Peyer's patch (tissue), 4 donors: ENCODE results near the gene RAB35. TPM values are rescaled to one million over a fixed set of nuclear protein-coding genes. Genes with fewer than 3 reads are reported as not detected.
A peak's percentile ranks its signal among the peaks of the same experiment; 100 is the strongest.

Experiments used
- DNase-seq, 3 donors: peaks; one replicate each; pipeline ENCODE4 v3.0.0-alpha.2; 2017 to 2019
- H3K27ac ChIP-seq, 4 donors: fragments of 200-600 bp; sonication (generic); one replicate each; pipeline ENCODE4 v1.5.1; 2016 to 2019
- H3K27me3 ChIP-seq, 2 donors: fragments of 200-600 bp; sonication (generic); one replicate each; pipeline ENCODE4 v1.5.1; 2019
- H3K36me3 ChIP-seq, 3 donors: fragments of 200-600 bp; sonication (generic); one replicate each; pipeline ENCODE4 v1.5.1; 2016 to 2019
- H3K4me1 ChIP-seq, 4 donors: fragments of 200-600 bp; sonication (generic); one replicate each; pipeline ENCODE4 v1.5.1; 2016 to 2019
- H3K4me3 ChIP-seq, 4 donors: fragments of 200-600 bp; sonication (generic); 1 replicate in 3 of 4; 2 replicates in 1 of 4; pipeline ENCODE4 v1.5.1; 2016 to 2019; ENCODE audit warnings: mild to moderate bottlenecking in 1 of 4
- H3K9me3 ChIP-seq, 4 donors: fragments of 200-600 bp; sonication (generic); one replicate each; pipeline ENCODE4 v1.5.1; 2016 to 2019; ENCODE audit warnings: mild to moderate bottlenecking in 1 of 4
- CTCF ChIP-seq, 6 experiments: fragments of 450-650 bp in 4 of 6; fragments of 200-600 bp in 2 of 6; sonication (generic) in 1 of 6; IDR thresholded peaks; one replicate each; pipeline ENCODE4 v1.5.1; 2017 to 2019; ENCODE audit warnings: antibody characterized with exemption in 6 of 6, mild to moderate bottlenecking in 3 of 6, moderate library complexity in 1 of 6
- POLR2A ChIP-seq, 2 donors: fragments of 450-650 bp; IDR thresholded peaks; one replicate each; pipeline ENCODE4 v1.5.1; 2017; ENCODE audit warnings: antibody characterized with exemption in 2 of 2, mild to moderate bottlenecking in 2 of 2, moderate library complexity in 2 of 2
- total RNA-seq, 4 donors: library from RNA; depleted of rRNA; stranded (reverse); fragments of >200 nt; gene quantifications; one replicate each; pipeline ENCODE4 v1.1.0, GENCODE V29; 2016

Gene RAB35
- total RNA-seq, 4 donors from 2014 or later: 16.6 to 22.5 (median 19.1) TPM

- TF ChIP-seq POLR2A (IDR thresholded peaks at IDR 0.05) (no peak), CTCF (IDR thresholded peaks at IDR 0.05) (no peak)
- Histone ChIP-seq H3K4me1 (peaks cover 0 to 32% (median 15%) of the 10 kb centered on the region in 4 donors), H3K36me3 (peaks cover 0 to 3% (median 0%) of the 10 kb centered on the region in 3 donors), H3K27ac (no peak overlapping the region), H3K9me3 (no peaks in the 10 kb centered on the region), H3K4me3 (no peak overlapping the region), H3K27me3 (no peaks in the 10 kb centered on the region)
- DNase-seq: no peak
These were observed 2.9 kb upstream of the RAB35 start for GRCh38 chr12:120119271-120119973.

GRCh38 chr12:120118321-120119061 lies 1.9 kb upstream of the RAB35 start:
- H3K36me3 ChIP-seq: peaks cover 0 to 11% (median 0%) of the 10 kb centered on the region in 3 donors
- no peaks in the 10 kb centered on the region for H3K27me3 ChIP-seq
- H3K4me3 ChIP-seq: peak overlapping the region in 2 of 4 donors; percentile 86 to 98
- DNase-seq: no peak
- H3K4me1 ChIP-seq: peaks cover 0 to 39% (median 14%) of the 10 kb centered on the region in 4 donors
- TF ChIP-seq POLR2A (IDR thresholded peaks at IDR 0.05): no peak
- no peak for TF ChIP-seq CTCF (IDR thresholded peaks at IDR 0.05)
- no peaks in the 10 kb centered on the region for H3K9me3 ChIP-seq
- peak overlapping the region in 1 of 4 donors; percentile 31 for H3K27ac ChIP-seq

GRCh38 chr12:120117961-120118320 lies 1.4 kb upstream of the RAB35 start:
- TF ChIP-seq POLR2A (IDR thresholded peaks at IDR 0.05) (no peak), CTCF (IDR thresholded peaks at IDR 0.05) (no peak)
- H3K4me1 ChIP-seq: peaks cover 0 to 39% (median 12%) of the 10 kb centered on the region in 4 donors
- H3K36me3 ChIP-seq: peaks cover 0 to 14% (median 0%) of the 10 kb centered on the region in 3 donors
- peak overlapping the region; percentile 66 to 98 (median 76) for H3K4me3 ChIP-seq
- peak overlapping the region in 2 of 4 donors; percentile 92 to 97 for H3K27ac ChIP-seq
- no peak for DNase-seq
- H3K9me3 ChIP-seq: no peaks in the 10 kb centered on the region
- H3K27me3 ChIP-seq: no peaks in the 10 kb centered on the region

GRCh38 chr12:120116792-120117651 lies 469 bp upstream of the RAB35 start:
- TF ChIP-seq CTCF (IDR thresholded peaks at IDR 0.05): peak in 1 of 6 experiments; percentile 8
- TF ChIP-seq POLR2A (IDR thresholded peaks at IDR 0.05): peak; percentile 82 to 83
- Histone ChIP-seq H3K4me3 (peak overlapping the region; percentile 66 to 98 (median 76)), H3K9me3 (no peaks in the 10 kb centered on the region), H3K27me3 (no peaks in the 10 kb centered on the region), H3K4me1 (peaks cover 0 to 39% (median 8%) of the 10 kb centered on the region in 4 donors), H3K27ac (peak overlapping the region; percentile 92 to 97 (median 96)), H3K36me3 (peaks cover 0 to 19% (median 0%) of the 10 kb centered on the region in 3 donors)
- DNase-seq: peak; percentile 91 to 98 (median 97)
